GM12878 (cell line): ENCODE measurements around the gene USP17L30. TPM values are rescaled to one million over a fixed set of nuclear protein-coding genes. Genes with fewer than 3 reads are reported as not detected.
"Not testable (repeated sequence)": the region's sequence is repeated elsewhere in the genome, so short reads cannot be mapped to it uniquely, and the experiment has no call there.

Experiments
- ATAC-seq: fragments of 200-7000 bp; cut with Tn5 transposase; 3 replicates; pipeline ENCODE4 v1.9.1; 2020; ENCODE audit warnings: mild to moderate bottlenecking, moderate library complexity
- BruUV-seq: library from RNA; stranded (reverse); fragments of 400-500 nt; replicated peaks from 2 replicates; lab custom pipeline; 2021; lab: Mats Ljungman, UMichigan
- CTCF ChIA-PET: fragments of 300-600 bp; sonication (Branson Sonifier 250); formaldehyde crosslinking; extraction: SDS; loops from one replicate; lab custom pipeline; 2021; ENCODE audit warnings: inconsistent platforms; lab: Yijun Ruan, JAX
- POLR2A ChIA-PET: fragments of 350-600 bp; formaldehyde crosslinking; extraction: SDS; loops from one replicate; lab custom pipeline; 2021; ENCODE audit warnings: inconsistent platforms; lab: Charles Lee
- RAD21 ChIA-PET: fragments of 300-600 bp; sonication (Branson Sonifier 250); formaldehyde crosslinking; loops from one replicate; lab custom pipeline; 2023; ENCODE audit warnings: antibody characterized with exemption; ENCODE audit not compliant: unreplicated experiment; lab: Charles Lee
- SMC1A ChIA-PET: fragments of 300-600 bp; sonication (Branson Sonifier 250); formaldehyde crosslinking; loops from one replicate; lab custom pipeline; 2023; ENCODE audit not compliant: unreplicated experiment, uncharacterized antibody; lab: Charles Lee
- DNase-seq: peaks from one replicate; pipeline ENCODE4 v3.0.0-alpha.2; 2011; ENCODE audit warnings: low read depth, low spot score
- FAIRE-seq: peaks from 3 replicates; lab custom pipeline; 2011; peaks lifted over from hg19 to GRCh38; lab: Jason Lieb, UNC
- H2AFZ ChIP-seq: 2 replicates; pipeline ENCODE4 v1.6.0; 2011; ENCODE audit warnings: low read depth, low read length, control low read depth; ENCODE audit not compliant: control insufficient read depth
- H3K27ac ChIP-seq: 2 replicates; pipeline ENCODE4 v1.5.1; 2011; ENCODE audit warnings: control low read depth; ENCODE audit not compliant: control insufficient read depth, insufficient read depth
- H3K27me3 ChIP-seq, 2 experiments: replicated peaks in 1 of 2; 2 replicates each; pipeline versions ENCODE4 v1.6.0 to v1.6.1; 2011; ENCODE audit warnings: low read length in 1 of 2; ENCODE audit not compliant: control insufficient read depth in 2 of 2, insufficient read depth in 2 of 2
- H3K36me3 ChIP-seq, 2 experiments: 2 replicates each; pipeline ENCODE4 v1.5.1; 2011; ENCODE audit warnings: low read length in 1 of 2; ENCODE audit not compliant: control insufficient read depth in 2 of 2, insufficient read depth in 2 of 2
- H3K4me1 ChIP-seq: 2 replicates; pipeline ENCODE4 v1.6.1; 2011; ENCODE audit warnings: mild to moderate bottlenecking, low read length, moderate library complexity, mixed read lengths; ENCODE audit not compliant: control insufficient read depth, insufficient read depth
- H3K4me2 ChIP-seq: 2 replicates; pipeline ENCODE4 v1.6.0; 2011; ENCODE audit warnings: control low read depth; ENCODE audit not compliant: control insufficient read depth, insufficient read depth
- H3K4me3 ChIP-seq: fragments of 200-600 bp; sonication (generic); 2 replicates; pipeline ENCODE4 v1.5.1; 2016
- H3K79me2 ChIP-seq: 2 replicates; pipeline ENCODE4 v1.6.0; 2011; ENCODE audit warnings: low read length; ENCODE audit not compliant: control insufficient read depth, insufficient read depth
- H3K9ac ChIP-seq: 2 replicates; pipeline ENCODE4 v1.8.0; 2011; ENCODE audit warnings: low read length, control low read depth, mixed read lengths; ENCODE audit not compliant: control insufficient read depth, insufficient read depth
- H3K9me3 ChIP-seq: replicated peaks from 3 replicates; pipeline ENCODE4 v1.5.1; 2011; ENCODE audit warnings: mild to moderate bottlenecking, low read length; ENCODE audit not compliant: control insufficient read depth, insufficient read depth
- H4K20me1 ChIP-seq: 2 replicates; pipeline ENCODE4 v1.6.0; 2011; ENCODE audit not compliant: control insufficient read depth, insufficient read depth
- WGBS: methylation state at CpG from one replicate; pipeline ENCODE4 v1.1.6; 2016; ENCODE audit warnings: low lambda C conversion rate; ENCODE audit not compliant: insufficient replicate concordance, insufficient coverage; ENCODE audit errors: missing lambda C conversion rate; 5-methylcytosine and 5-hydroxymethylcytosine counted together
- in situ Hi-C: fragments of 300-500 bp; cut with MboI; formaldehyde crosslinking; loops from 9 replicates; pipeline ENCODE4 v1.14.3; 2018; ENCODE audit warnings: mixed read lengths
- intact Hi-C: fragments of 100-400 bp; cut with micrococcal nuclease; formaldehyde crosslinking; loops from one replicate; pipeline ENCODE4 v1.14.2; 2022; ENCODE audit not compliant: unreplicated experiment
- polyA plus RNA-seq, 11 experiments: library from polyadenylated mRNA; depleted of rRNA in 4 of 11; unstranded in 6 of 11; stranded (reverse) in 5 of 11; fragments of >200 nt; fragmentation: Nextera tagmentation in 4 of 11; fragmentation: Illumina TruSeq in 1 of 11; extraction: Ambion mirVana in 4 of 11; extraction: Trizol in 1 of 11; gene quantifications; 1 replicate in 1 of 11; 2 replicates in 10 of 11; pipeline versions ENCODE4 v1.2.1 to v1.2.3, GENCODE V29; 2011 to 2016; ENCODE audit warnings: inconsistent platforms in 2 of 11, missing spikeins in 2 of 11, low read depth in 1 of 11
- total RNA-seq, 4 experiments: library from RNA; depleted of rRNA in 3 of 4; stranded (reverse); fragments of >200 nt in 3 of 4; fragmentation: Illumina TruSeq in 1 of 4; extraction: Trizol in 1 of 4; gene quantifications; 2 replicates each; pipeline versions ENCODE4 v1.2.1 to v1.2.3, GENCODE V29; 2013 to 2021

Gene USP17L30
- total and polyA plus RNA-seq, 10 of the 15 experiments (the other 5 are each of a cell fraction or from before 2014, with no cell fraction given), result not detected

DNA sequence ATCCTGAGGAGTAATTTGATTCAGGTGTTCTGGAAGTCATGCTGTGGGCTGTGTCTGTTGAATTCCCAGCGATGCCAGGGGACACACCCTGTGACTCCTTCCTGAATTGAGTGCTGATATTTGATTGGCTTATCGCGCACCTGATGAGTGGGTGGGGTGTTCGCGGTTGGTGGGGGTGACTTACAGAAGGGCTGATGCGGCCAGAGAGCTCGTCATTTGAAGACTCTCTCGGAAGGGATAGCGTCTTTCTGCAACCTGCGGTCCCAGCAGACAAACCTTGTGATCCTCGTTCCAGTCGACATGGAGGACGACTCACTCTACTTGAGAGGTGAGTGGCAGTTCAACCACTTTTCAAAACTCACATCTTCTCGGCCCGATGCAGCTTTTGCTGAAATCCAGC is 14.3 kb upstream of the USP17L30 start, which contains the start of gene USP17L28:
USP17L28 (plus strand) TSS at position 301 of the 400 bp plus-strand sequence; CDS start at position 301, 0 bp downstream.
- POLR2A ChIA-PET, DNase-seq, intact Hi-C loops, RAD21 ChIA-PET, H3K36me3 ChIP-seq, H3K79me2 ChIP-seq, H3K4me3 ChIP-seq, H3K27me3 ChIP-seq, H2AFZ ChIP-seq, H3K27ac ChIP-seq, CTCF ChIA-PET, H3K9me3 ChIP-seq, SMC1A ChIA-PET, ATAC-seq, H3K4me2 ChIP-seq, H3K4me1 ChIP-seq, FAIRE-seq, in situ Hi-C loops, H3K9ac ChIP-seq, H4K20me1 ChIP-seq, BruUV-seq: not testable (repeated sequence)
- no CpG with 5 or more reads among the region's 15 CpGs for WGBS

DNA sequence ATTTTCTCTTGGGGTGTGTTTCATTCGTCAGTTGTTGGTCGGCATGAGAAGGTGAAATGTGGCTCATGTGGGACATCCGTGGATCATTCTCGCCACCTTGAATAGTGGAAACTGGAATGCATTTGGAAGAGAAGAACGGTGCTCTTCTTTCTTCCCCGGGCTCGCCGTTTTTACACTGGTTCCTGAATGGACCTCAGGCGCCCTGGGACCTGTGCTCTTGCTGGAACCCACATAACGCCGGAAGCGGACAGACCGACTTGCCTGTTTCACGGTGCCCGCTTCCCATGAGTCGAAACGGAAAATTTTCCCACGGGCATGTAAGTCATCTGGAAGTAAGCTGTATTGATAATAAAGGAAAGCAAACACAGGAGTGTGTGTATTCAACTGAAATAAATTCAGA is 12.1 kb upstream of the USP17L30 start:
- intact Hi-C loops, POLR2A ChIA-PET, FAIRE-seq, RAD21 ChIA-PET, CTCF ChIA-PET, ATAC-seq, BruUV-seq, H3K36me3 ChIP-seq, H3K9ac ChIP-seq, H3K9me3 ChIP-seq, H3K27ac ChIP-seq, SMC1A ChIA-PET, H4K20me1 ChIP-seq, H2AFZ ChIP-seq, H3K79me2 ChIP-seq, H3K4me1 ChIP-seq, H3K4me2 ChIP-seq, H3K4me3 ChIP-seq, H3K27me3 ChIP-seq, in situ Hi-C loops, DNase-seq: not testable (repeated sequence)
- WGBS, result no CpG with 5 or more reads among the region's 18 CpGs

DNA sequence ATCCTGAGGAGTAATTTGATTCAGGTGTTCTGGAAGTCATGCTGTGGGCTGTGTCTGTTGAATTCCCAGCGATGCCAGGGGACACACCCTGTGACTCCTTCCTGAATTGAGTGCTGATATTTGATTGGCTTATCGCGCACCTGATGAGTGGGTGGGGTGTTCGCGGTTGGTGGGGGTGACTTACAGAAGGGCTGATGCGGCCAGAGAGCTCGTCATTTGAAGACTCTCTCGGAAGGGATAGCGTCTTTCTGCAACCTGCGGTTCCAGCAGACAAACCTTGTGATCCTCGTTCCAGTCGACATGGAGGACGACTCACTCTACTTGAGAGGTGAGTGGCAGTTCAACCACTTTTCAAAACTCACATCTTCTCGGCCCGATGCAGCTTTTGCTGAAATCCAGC is 9.6 kb upstream of the USP17L30 start, which contains the start of gene USP17L29:
USP17L29 (plus strand) TSS at position 301 of the 400 bp plus-strand sequence; CDS start at position 301, 0 bp downstream.
- H3K27ac ChIP-seq, SMC1A ChIA-PET, DNase-seq, BruUV-seq, H3K9me3 ChIP-seq, FAIRE-seq, H3K4me1 ChIP-seq, POLR2A ChIA-PET, ATAC-seq, H3K79me2 ChIP-seq, RAD21 ChIA-PET, H3K27me3 ChIP-seq, H3K4me2 ChIP-seq, H3K4me3 ChIP-seq, H3K36me3 ChIP-seq, in situ Hi-C loops, intact Hi-C loops, CTCF ChIA-PET, H4K20me1 ChIP-seq, H2AFZ ChIP-seq, H3K9ac ChIP-seq: not testable (repeated sequence)
- no CpG with 5 or more reads among the region's 15 CpGs for WGBS

DNA sequence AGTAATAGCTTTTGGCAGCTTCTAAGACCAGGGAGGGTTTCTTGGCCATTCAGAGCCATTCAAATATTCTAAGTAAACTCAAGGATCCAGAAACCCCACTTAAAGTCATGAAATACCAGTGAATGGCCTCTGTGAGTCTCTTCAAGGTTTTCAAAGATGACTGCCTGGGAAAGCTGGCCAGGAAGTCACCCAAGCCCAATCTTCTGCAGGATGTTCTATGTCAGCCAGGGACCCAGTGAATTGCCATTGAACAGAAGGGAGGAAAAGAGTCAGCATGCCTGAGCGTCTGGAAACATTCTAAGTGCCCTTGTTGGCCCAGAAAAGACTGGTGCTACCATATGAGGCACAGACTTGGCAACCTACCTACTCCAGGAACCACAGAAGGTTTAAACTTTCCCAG is 17.0 kb downstream of the USP17L30 start:
- FAIRE-seq, H4K20me1 ChIP-seq, in situ Hi-C loops, POLR2A ChIA-PET, DNase-seq, H2AFZ ChIP-seq, H3K27me3 ChIP-seq, SMC1A ChIA-PET, H3K9me3 ChIP-seq, H3K4me3 ChIP-seq, H3K27ac ChIP-seq, ATAC-seq, CTCF ChIA-PET, RAD21 ChIA-PET, H3K79me2 ChIP-seq, H3K36me3 ChIP-seq, H3K4me1 ChIP-seq, H3K9ac ChIP-seq, BruUV-seq, H3K4me2 ChIP-seq, intact Hi-C loops: not testable (repeated sequence)
- WGBS, result 11% methylated on average over 1 of the region's 1 CpG
